HEK293 (cell line): ENCODE results near the gene SREBF2.
A peak's percentile ranks its signal among the peaks of the same experiment; 100 is the strongest.

Source experiments
- CTCF ChIA-PET: fragments of 350-600 bp; formaldehyde crosslinking; extraction: SDS; loops from one replicate; lab custom pipeline; 2021; ENCODE audit warnings: antibody characterized with exemption; lab: Yijun Ruan, JAX
- POLR2A ChIA-PET: fragments of 300-600 bp; formaldehyde crosslinking; extraction: SDS; loops from one replicate; lab custom pipeline; 2020; ENCODE audit warnings: antibody characterized with exemption, inconsistent platforms; lab: Yijun Ruan, JAX
- H3K27ac ChIP-seq: fragments of 200-500 bp; sonication (Bioruptor generic); 2 replicates; pipeline ENCODE4 v1.5.1; 2014; ENCODE audit warnings: low read depth, low read length, control low read depth, inconsistent platforms; ENCODE audit errors: extremely low read depth
- H3K36me3 ChIP-seq, 2 experiments: fragments of 200-500 bp in 1 of 2; sonication (Bioruptor generic) in 1 of 2; 1 replicate in 1 of 2; 2 replicates in 1 of 2; pipeline ENCODE4 v1.5.1; 2014 to 2017; ENCODE audit warnings: inconsistent platforms in 2 of 2, low read length in 2 of 2; ENCODE audit not compliant: control insufficient read depth in 2 of 2, insufficient read depth in 1 of 2
- H3K4me1 ChIP-seq: fragments of 200-500 bp; sonication (Bioruptor generic); 2 replicates; pipeline ENCODE4 v1.5.1; 2014; ENCODE audit warnings: mild to moderate bottlenecking, low read length, inconsistent platforms; ENCODE audit not compliant: control insufficient read depth, insufficient read depth
- H3K4me3 ChIP-seq: 2 replicates; pipeline ENCODE4 v1.5.1; 2011; ENCODE audit warnings: low read depth, mild to moderate bottlenecking, control low read depth, low read length, moderate library complexity
- H3K9me3 ChIP-seq: fragments of 200-500 bp; sonication (Bioruptor generic); 2 replicates; pipeline ENCODE4 v1.5.1; 2014; ENCODE audit warnings: low read depth, low read length, inconsistent platforms; ENCODE audit not compliant: control insufficient read depth, insufficient read depth
- BCL11A ChIP-seq: fragments of 450-650 bp; formaldehyde crosslinking; IDR thresholded peaks from 2 replicates; pipeline ENCODE4 v1.5.1; 2016; ENCODE audit warnings: low read depth, missing biosample characterization, missing genetic modification characterization
- KLF17 ChIP-seq: fragments of 450-650 bp; formaldehyde crosslinking; IDR thresholded peaks from 2 replicates; pipeline ENCODE4 v1.5.1; 2016; ENCODE audit warnings: missing biosample characterization, missing genetic modification characterization
- OVOL3 ChIP-seq: fragments of 450-650 bp; formaldehyde crosslinking; IDR thresholded peaks from 2 replicates; pipeline ENCODE4 v1.5.1; 2016; ENCODE audit warnings: missing biosample characterization, missing genetic modification characterization
- RBAK ChIP-seq: fragments of 450-650 bp; formaldehyde crosslinking; IDR thresholded peaks from 2 replicates; pipeline ENCODE4 v1.5.1; 2016; ENCODE audit warnings: missing biosample characterization, missing genetic modification characterization
- REPIN1 ChIP-seq: fragments of 450-650 bp; formaldehyde crosslinking; IDR thresholded peaks from 2 replicates; pipeline ENCODE4 v1.5.1; 2017; ENCODE audit warnings: missing biosample characterization, missing genetic modification characterization, low read depth
- YY2 ChIP-seq: fragments of 450-650 bp; formaldehyde crosslinking; IDR thresholded peaks from 2 replicates; pipeline ENCODE4 v1.5.1; 2016; ENCODE audit warnings: missing biosample characterization, missing genetic modification characterization
- ZBTB20 ChIP-seq: fragments of 450-650 bp; formaldehyde crosslinking; IDR thresholded peaks from 2 replicates; pipeline ENCODE4 v1.5.1; 2016; ENCODE audit warnings: missing biosample characterization, missing genetic modification characterization
- ZBTB26 ChIP-seq: fragments of 450-650 bp; formaldehyde crosslinking; optimal IDR thresholded peaks from 2 replicates; pipeline ENCODE3; 2016; ENCODE audit warnings: missing biosample characterization, mild to moderate bottlenecking, missing genetic modification characterization
- ZFHX2 ChIP-seq: fragments of 450-650 bp; formaldehyde crosslinking; conservative IDR thresholded peaks from 2 replicates; pipeline ENCODE4 v1.5.1; 2016; ENCODE audit warnings: missing biosample characterization, missing genetic modification characterization
- ZNF10 ChIP-seq: fragments of 450-650 bp; formaldehyde crosslinking; IDR thresholded peaks from 2 replicates; pipeline ENCODE4 v1.5.1; 2017; ENCODE audit warnings: missing biosample characterization, missing genetic modification characterization
- ZNF140 ChIP-seq: fragments of 450-650 bp; formaldehyde crosslinking; IDR thresholded peaks from 2 replicates; pipeline ENCODE4 v1.5.1; 2016; ENCODE audit warnings: missing biosample characterization, missing genetic modification characterization
- ZNF324 ChIP-seq: fragments of 450-650 bp; formaldehyde crosslinking; IDR thresholded peaks from 2 replicates; pipeline ENCODE4 v1.5.1; 2016; ENCODE audit warnings: missing biosample characterization, missing genetic modification characterization
- ZNF473 ChIP-seq: fragments of 450-650 bp; formaldehyde crosslinking; IDR thresholded peaks from 2 replicates; pipeline ENCODE4 v1.5.1; 2017; ENCODE audit warnings: missing biosample characterization, missing genetic modification characterization
- ZNF521 ChIP-seq: fragments of 450-650 bp; formaldehyde crosslinking; IDR thresholded peaks from 2 replicates; pipeline ENCODE4 v1.5.1; 2017; ENCODE audit warnings: missing biosample characterization, mild to moderate bottlenecking, missing genetic modification characterization
- ZNF560 ChIP-seq: fragments of 450-650 bp; formaldehyde crosslinking; IDR thresholded peaks from 2 replicates; pipeline ENCODE4 v1.5.1; 2017; ENCODE audit warnings: missing biosample characterization, missing genetic modification characterization, borderline replicate concordance
- ZNF571 ChIP-seq: fragments of 450-650 bp; formaldehyde crosslinking; IDR thresholded peaks from 2 replicates; pipeline ENCODE4 v1.5.0; 2017; ENCODE audit warnings: missing biosample characterization, missing genetic modification characterization
- ZNF623 ChIP-seq: fragments of 450-650 bp; formaldehyde crosslinking; IDR thresholded peaks from 2 replicates; pipeline ENCODE4 v1.5.1; 2016; ENCODE audit warnings: missing biosample characterization, missing genetic modification characterization
- ZNF629 ChIP-seq: fragments of 450-650 bp; formaldehyde crosslinking; IDR thresholded peaks from 2 replicates; pipeline ENCODE4 v1.5.1; 2017; ENCODE audit warnings: missing biosample characterization, missing genetic modification characterization
- ZNF658 ChIP-seq: fragments of 450-650 bp; formaldehyde crosslinking; IDR thresholded peaks from 2 replicates; pipeline ENCODE4; 2016; ENCODE audit warnings: missing biosample characterization, missing genetic modification characterization
- ZSCAN30 ChIP-seq: fragments of 450-650 bp; IDR thresholded peaks from 2 replicates; pipeline ENCODE4 v1.5.1; 2018; ENCODE audit warnings: missing biosample characterization, mild to moderate bottlenecking, missing genetic modification characterization, moderate library complexity
- TF ChIP-seq, protein P1 (sequence below): fragments of 450-650 bp; formaldehyde crosslinking; conservative IDR thresholded peaks from 2 replicates; pipeline ENCODE4 v1.5.1; 2016; ENCODE audit warnings: low read depth, missing biosample characterization, missing genetic modification characterization
- TF ChIP-seq, protein P2 (sequence below): fragments of 450-650 bp; formaldehyde crosslinking; IDR thresholded peaks from 2 replicates; pipeline ENCODE4 v1.5.1; 2016; ENCODE audit warnings: missing biosample characterization, missing genetic modification characterization
- TF ChIP-seq, protein P3 (sequence below): fragments of 450-650 bp; formaldehyde crosslinking; IDR thresholded peaks from 2 replicates; pipeline ENCODE4; 2016; ENCODE audit warnings: missing biosample characterization, missing genetic modification characterization
- TF ChIP-seq, protein P4 (sequence below): fragments of 450-650 bp; formaldehyde crosslinking; IDR thresholded peaks from 2 replicates; pipeline ENCODE4 v1.5.1; 2016; ENCODE audit warnings: missing biosample characterization, missing genetic modification characterization
- TF ChIP-seq, protein P5 (sequence below): fragments of 450-650 bp; formaldehyde crosslinking; IDR thresholded peaks from 2 replicates; pipeline ENCODE4 v1.5.1; 2017; ENCODE audit warnings: missing biosample characterization, missing genetic modification characterization

Gene SREBF2

DNA sequence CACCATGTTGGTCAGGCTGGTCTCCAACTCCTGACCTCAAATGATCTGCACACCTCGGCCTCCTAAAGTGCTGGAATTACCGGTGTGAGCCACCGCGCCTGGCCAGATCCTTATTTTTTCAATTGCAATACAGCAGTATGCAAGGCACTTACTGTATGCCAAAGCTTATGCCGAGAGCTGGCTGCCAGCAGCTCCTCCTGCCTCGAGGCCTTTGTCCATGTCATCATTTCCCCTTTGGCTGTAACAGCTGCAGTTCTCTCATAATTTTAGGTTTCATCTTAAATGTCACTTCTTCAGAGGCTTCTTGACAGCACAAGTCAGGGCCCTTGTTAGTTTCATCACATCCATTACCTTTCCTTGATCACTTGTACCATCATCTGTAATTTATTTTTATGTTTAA, 1.5 kb upstream of the SREBF2 start (continued):
- TF ChIP-seq, protein P1, sequence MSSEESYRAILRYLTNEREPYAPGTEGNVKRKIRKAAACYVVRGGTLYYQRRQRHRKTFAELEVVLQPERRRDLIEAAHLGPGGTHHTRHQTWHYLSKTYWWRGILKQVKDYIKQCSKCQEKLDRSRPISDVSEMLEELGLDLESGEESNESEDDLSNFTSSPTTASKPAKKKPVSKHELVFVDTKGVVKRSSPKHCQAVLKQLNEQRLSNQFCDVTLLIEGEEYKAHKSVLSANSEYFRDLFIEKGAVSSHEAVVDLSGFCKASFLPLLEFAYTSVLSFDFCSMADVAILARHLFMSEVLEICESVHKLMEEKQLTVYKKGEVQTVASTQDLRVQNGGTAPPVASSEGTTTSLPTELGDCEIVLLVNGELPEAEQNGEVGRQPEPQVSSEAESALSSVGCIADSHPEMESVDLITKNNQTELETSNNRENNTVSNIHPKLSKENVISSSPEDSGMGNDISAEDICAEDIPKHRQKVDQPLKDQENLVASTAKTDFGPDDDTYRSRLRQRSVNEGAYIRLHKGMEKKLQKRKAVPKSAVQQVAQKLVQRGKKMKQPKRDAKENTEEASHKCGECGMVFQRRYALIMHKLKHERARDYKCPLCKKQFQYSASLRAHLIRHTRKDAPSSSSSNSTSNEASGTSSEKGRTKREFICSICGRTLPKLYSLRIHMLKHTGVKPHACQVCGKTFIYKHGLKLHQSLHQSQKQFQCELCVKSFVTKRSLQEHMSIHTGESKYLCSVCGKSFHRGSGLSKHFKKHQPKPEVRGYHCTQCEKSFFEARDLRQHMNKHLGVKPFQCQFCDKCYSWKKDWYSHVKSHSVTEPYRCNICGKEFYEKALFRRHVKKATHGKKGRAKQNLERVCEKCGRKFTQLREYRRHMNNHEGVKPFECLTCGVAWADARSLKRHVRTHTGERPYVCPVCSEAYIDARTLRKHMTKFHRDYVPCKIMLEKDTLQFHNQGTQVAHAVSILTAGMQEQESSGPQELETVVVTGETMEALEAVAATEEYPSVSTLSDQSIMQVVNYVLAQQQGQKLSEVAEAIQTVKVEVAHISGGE (tag by site-specific recombination) = no peak
- TF ChIP-seq BCL11A = no peak

DNA sequence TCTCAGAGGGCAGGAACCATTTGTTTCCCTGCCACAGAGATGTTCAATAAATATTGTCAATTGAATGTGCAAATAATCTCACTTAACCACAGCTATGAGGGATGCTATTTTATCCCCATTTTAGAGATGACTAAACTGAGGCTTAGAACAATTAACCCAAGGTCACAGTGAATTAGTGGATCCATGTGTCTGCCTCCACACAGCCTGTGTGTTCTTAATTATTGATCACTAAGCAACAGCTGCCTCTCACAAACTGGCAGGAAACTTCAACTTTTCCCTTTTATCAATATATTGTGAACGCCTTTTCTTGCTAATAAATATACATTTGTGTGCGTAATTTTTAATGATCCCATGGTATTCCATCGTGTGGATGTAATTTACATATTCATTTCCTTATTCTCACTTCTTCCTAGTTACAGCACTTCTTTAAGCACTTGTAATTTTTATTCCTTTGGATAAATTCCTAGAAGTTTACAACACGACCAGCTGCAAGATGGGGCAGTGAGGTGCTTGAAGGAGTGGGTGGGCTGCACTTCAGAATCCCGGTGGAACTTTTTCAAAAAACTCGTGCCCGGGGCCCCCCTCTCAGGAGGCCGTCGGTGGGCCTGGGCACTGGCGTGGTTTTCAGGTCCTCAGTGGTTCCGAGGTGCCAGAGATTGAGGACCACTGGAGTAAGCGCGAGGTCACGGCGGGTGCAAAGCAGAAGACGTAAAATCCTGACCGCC, 915 bp upstream of the SREBF2 start:
- Histone ChIP-seq H3K4me1 (peaks cover 3% of the 10 kb centered on the region; the same call in 1 of the 2 replicates), H3K9me3 (no peaks in the 10 kb centered on the region), H3K4me3 (peak overlapping the region; percentile 50), H3K27ac (peak overlapping the region; percentile 87), H3K36me3 (peaks cover 7 to 13% of the 10 kb centered on the region in 2 experiments)
- POLR2A ChIA-PET = interaction anchor here (0.6 to 1.6 kb wide), 18 partner anchors 10 to 315 kb away, joined by 3 to 35 read pairs (median 4); partner anchors contain the start of genes CCDC134, CENPM, MEI1 and PMM1
- CTCF ChIA-PET = interaction anchor here (0.5 to 4.0 kb wide), 9 partner anchors 14 to 165 kb away, joined by 3 to 19 read pairs (median 4); no protein-coding TSS in a partner anchor
- TF ChIP-seq ZSCAN30 (tag by site-specific recombination) (0 out of 2 replicates have a peak, but pooled peaks have one; percentile 19), ZNF560 (tag by site-specific recombination) (no peak), ZNF658 (tag by site-specific recombination) (no peak), ZFHX2 (tag by site-specific recombination) (no peak), YY2 (tag by site-specific recombination) (no peak), REPIN1 (tag by site-specific recombination) (no peak), ZNF324 (tag by site-specific recombination) (peak; percentile 38; the same call in 1 of the 2 replicates), ZNF140 (tag by site-specific recombination) (no peak), ZBTB26 (tag by site-specific recombination) (no peak), ZNF629 (tag by site-specific recombination) (no peak), ZNF571 (tag by site-specific recombination) (no peak), ZBTB20 (tag by site-specific recombination) (peak; percentile 99), ZNF10 (tag by site-specific recombination) (no peak), ZNF623 (tag by site-specific recombination) (no peak), ZNF473 (no peak), OVOL3 (tag by site-specific recombination) (no peak), RBAK (tag by site-specific recombination) (no peak), ZNF521 (tag by site-specific recombination) (no peak), KLF17 (tag by site-specific recombination) (no peak; the same call in 1 of the 2 replicates)
- TF ChIP-seq, protein P2, sequence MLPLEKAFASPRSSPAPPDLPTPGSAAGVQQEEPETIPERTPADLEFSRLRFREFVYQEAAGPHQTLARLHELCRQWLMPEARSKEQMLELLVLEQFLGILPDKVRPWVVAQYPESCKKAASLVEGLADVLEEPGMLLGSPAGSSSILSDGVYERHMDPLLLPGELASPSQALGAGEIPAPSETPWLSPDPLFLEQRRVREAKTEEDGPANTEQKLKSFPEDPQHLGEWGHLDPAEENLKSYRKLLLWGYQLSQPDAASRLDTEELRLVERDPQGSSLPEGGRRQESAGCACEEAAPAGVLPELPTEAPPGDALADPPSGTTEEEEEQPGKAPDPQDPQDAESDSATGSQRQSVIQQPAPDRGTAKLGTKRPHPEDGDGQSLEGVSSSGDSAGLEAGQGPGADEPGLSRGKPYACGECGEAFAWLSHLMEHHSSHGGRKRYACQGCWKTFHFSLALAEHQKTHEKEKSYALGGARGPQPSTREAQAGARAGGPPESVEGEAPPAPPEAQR = no peak
- TF ChIP-seq, protein P3, sequence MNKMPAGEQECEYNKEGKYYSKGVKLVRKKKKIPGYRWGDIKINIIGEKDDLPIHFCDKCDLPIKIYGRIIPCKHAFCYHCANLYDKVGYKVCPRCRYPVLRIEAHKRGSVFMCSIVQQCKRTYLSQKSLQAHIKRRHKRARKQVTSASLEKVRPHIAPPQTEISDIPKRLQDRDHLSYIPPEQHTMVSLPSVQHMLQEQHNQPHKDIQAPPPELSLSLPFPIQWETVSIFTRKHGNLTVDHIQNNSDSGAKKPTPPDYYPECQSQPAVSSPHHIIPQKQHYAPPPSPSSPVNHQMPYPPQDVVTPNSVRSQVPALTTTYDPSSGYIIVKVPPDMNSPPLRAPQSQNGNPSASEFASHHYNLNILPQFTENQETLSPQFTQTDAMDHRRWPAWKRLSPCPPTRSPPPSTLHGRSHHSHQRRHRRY (tag by site-specific recombination) = no peak
- TF ChIP-seq, protein P4, sequence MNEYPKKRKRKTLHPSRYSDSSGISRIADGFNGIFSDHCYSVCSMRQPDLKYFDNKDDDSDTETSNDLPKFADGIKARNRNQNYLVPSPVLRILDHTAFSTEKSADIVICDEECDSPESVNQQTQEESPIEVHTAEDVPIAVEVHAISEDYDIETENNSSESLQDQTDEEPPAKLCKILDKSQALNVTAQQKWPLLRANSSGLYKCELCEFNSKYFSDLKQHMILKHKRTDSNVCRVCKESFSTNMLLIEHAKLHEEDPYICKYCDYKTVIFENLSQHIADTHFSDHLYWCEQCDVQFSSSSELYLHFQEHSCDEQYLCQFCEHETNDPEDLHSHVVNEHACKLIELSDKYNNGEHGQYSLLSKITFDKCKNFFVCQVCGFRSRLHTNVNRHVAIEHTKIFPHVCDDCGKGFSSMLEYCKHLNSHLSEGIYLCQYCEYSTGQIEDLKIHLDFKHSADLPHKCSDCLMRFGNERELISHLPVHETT (tag by site-specific recombination) = no peak; the same call in 1 of the 2 replicates
- TF ChIP-seq, protein P5, sequence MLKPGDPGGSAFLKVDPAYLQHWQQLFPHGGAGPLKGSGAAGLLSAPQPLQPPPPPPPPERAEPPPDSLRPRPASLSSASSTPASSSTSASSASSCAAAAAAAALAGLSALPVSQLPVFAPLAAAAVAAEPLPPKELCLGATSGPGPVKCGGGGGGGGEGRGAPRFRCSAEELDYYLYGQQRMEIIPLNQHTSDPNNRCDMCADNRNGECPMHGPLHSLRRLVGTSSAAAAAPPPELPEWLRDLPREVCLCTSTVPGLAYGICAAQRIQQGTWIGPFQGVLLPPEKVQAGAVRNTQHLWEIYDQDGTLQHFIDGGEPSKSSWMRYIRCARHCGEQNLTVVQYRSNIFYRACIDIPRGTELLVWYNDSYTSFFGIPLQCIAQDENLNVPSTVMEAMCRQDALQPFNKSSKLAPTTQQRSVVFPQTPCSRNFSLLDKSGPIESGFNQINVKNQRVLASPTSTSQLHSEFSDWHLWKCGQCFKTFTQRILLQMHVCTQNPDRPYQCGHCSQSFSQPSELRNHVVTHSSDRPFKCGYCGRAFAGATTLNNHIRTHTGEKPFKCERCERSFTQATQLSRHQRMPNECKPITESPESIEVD (tag by site-specific recombination) = no peak
